PC-3 (cell line): ENCODE measurements around the gene BAIAP2. TPM values are rescaled to one million over a fixed set of nuclear protein-coding genes. Genes with fewer than 3 reads are reported as not detected.

ENCODE experiments used
- ATAC-seq: fragments of 200-7000 bp; cut with Tn5 transposase; 2 replicates; pipeline ENCODE4 v1.9.1; 2020; ENCODE audit warnings: mild to moderate bottlenecking, moderate library complexity
- BruUV-seq: library from RNA; stranded (reverse); fragments of 400-500 nt; replicated peaks from 2 replicates; lab custom pipeline; 2021; lab: Mats Ljungman, UMichigan
- CTCF ChIA-PET: fragments of 300-600 bp; sonication (Branson Sonifier 250); formaldehyde crosslinking; loops from one replicate; lab custom pipeline; 2022; ENCODE audit warnings: antibody characterized with exemption; lab: Charles Lee
- POLR2A ChIA-PET: fragments of 300-600 bp; sonication (Branson Sonifier 250); formaldehyde crosslinking; loops from one replicate; lab custom pipeline; 2022; ENCODE audit warnings: antibody characterized with exemption; ENCODE audit not compliant: unreplicated experiment; lab: Charles Lee
- DNase-seq: peaks from one replicate; pipeline ENCODE4 v3.0.0-alpha.2; 2015
- H2AFZ ChIP-seq: fragments of 300-600 bp; sonication (generic); 2 replicates; pipeline ENCODE4 v1.6.0; 2016; ENCODE audit warnings: antibody characterized with exemption, low read length
- H3F3A ChIP-seq: fragments of 300-600 bp; sonication (generic); one replicate; pipeline ENCODE4 v1.6.0; 2017; ENCODE audit warnings: antibody characterized with exemption, low read length, control low read depth, mild to moderate bottlenecking; ENCODE audit not compliant: unreplicated experiment
- H3K27ac ChIP-seq: fragments of 300-600 bp; sonication (generic); 2 replicates; pipeline ENCODE4 v1.5.1; 2016; ENCODE audit warnings: mild to moderate bottlenecking, low read length
- H3K27me3 ChIP-seq: fragments of 300-600 bp; sonication (generic); 2 replicates; pipeline ENCODE4 v1.6.1; 2016; ENCODE audit warnings: low read length, mixed read lengths
- H3K36me3 ChIP-seq: fragments of 300-600 bp; sonication (generic); 2 replicates; pipeline ENCODE4 v1.6.1; 2016; ENCODE audit warnings: low read depth, mixed run types, low read length, mixed read lengths
- H3K4me1 ChIP-seq: fragments of 300-600 bp; sonication (generic); 2 replicates; pipeline ENCODE4 v1.5.1; 2016; ENCODE audit warnings: low read length; ENCODE audit not compliant: insufficient read depth
- H3K4me2 ChIP-seq: fragments of 300-600 bp; sonication (generic); 2 replicates; pipeline ENCODE4 v1.6.0; 2016; ENCODE audit warnings: low read length
- H3K4me3 ChIP-seq: fragments of 300-600 bp; sonication (generic); 2 replicates; pipeline ENCODE4 v1.5.1; 2016; ENCODE audit warnings: mild to moderate bottlenecking, low read length, mixed read lengths
- H3K79me2 ChIP-seq: fragments of 300-600 bp; sonication (generic); 2 replicates; pipeline ENCODE4 v1.6.1; 2017; ENCODE audit warnings: low read length, mixed read lengths
- H3K9ac ChIP-seq: fragments of 300-600 bp; sonication (generic); 2 replicates; pipeline ENCODE4 v1.6.0; 2016; ENCODE audit warnings: mild to moderate bottlenecking, low read length
- H3K9me2 ChIP-seq: fragments of 300-600 bp; sonication (generic); replicated peaks from 2 replicates; pipeline ENCODE4 v1.6.1; 2016; ENCODE audit warnings: mixed run types, low read length, mixed read lengths
- H3K9me3 ChIP-seq: fragments of 300-600 bp; sonication (generic); 2 replicates; pipeline ENCODE4 v1.6.1; 2016; ENCODE audit warnings: low read length, mixed read lengths
- H4K20me1 ChIP-seq: fragments of 300-600 bp; sonication (generic); 2 replicates; pipeline ENCODE4 v1.6.1; 2016; ENCODE audit warnings: low read length, mixed read lengths
- CTCF ChIP-seq: fragments of 300-600 bp; sonication (generic); conservative IDR thresholded peaks from 2 replicates; pipeline ENCODE4 v1.5.1; 2017; ENCODE audit warnings: antibody characterized with exemption, low read depth, mild to moderate bottlenecking, low read length
- EZH2 ChIP-seq: fragments of 300-600 bp; sonication (generic); IDR thresholded peaks from one replicate; pipeline ENCODE4 v1.6.1; 2017; ENCODE audit warnings: antibody characterized with exemption, mild to moderate bottlenecking, low read length; ENCODE audit not compliant: unreplicated experiment
- EZH2phosphoT487 ChIP-seq: fragments of 300-600 bp; sonication (generic); IDR thresholded peaks from 2 replicates; pipeline ENCODE4 v1.6.1; 2018; ENCODE audit warnings: mild to moderate bottlenecking, antibody characterized with exemption, low read length, borderline replicate concordance
- intact Hi-C: fragments of 100-400 bp; cut with micrococcal nuclease; formaldehyde crosslinking; loops from 2 replicates; pipeline ENCODE4 v1.9.0; 2023
- total RNA-seq: library from RNA; depleted of rRNA; stranded (reverse); fragments of >200 nt; gene quantifications from 2 replicates; pipeline ENCODE4 v1.2.3, GENCODE V29; 2014

Gene BAIAP2
- total RNA-seq, 1 experiment from 2014 or later = 56.9 TPM

- H3K79me2 ChIP-seq = no peaks in the 10 kb centered on the region
- no peak for DNase-seq
- CTCF ChIA-PET = no interaction called here
These were observed 78.3 kb downstream of the BAIAP2 start for GRCh38 chr17:81113158-81113724.

GRCh38 chr17:81114351-81115093 lies 79.6 kb downstream of the BAIAP2 start:
- ChIA-PET CTCF (no interaction called here), POLR2A (no interaction called here)

More at GRCh38 chr17:81113158-81113724, 78.3 kb downstream of the BAIAP2 start:
- Histone ChIP-seq H3K4me1 (peaks cover 1% of the 10 kb centered on the region; the same call in 1 of the 2 replicates), H3K27me3 (no peaks in the 10 kb centered on the region), H4K20me1 (no peaks in the 10 kb centered on the region), H2AFZ (no peak overlapping the region), H3K9ac (no peak overlapping the region), H3K27ac (no peak overlapping the region), H3K36me3 (no peaks in the 10 kb centered on the region; the same call in 1 of the 2 replicates), H3K4me2 (no peak overlapping the region), H3K9me2 (no peaks in the 10 kb centered on the region), H3F3A (no peaks in the 10 kb centered on the region), H3K4me3 (no peak overlapping the region), H3K9me3 (no peaks in the 10 kb centered on the region)
- BruUV-seq = no TSS peak
- no peak for ATAC-seq
- intact Hi-C loops = no loop called here
- POLR2A ChIA-PET = no interaction called here
- no peak for TF ChIP-seq EZH2phosphoT487
- TF ChIP-seq EZH2 = no peak
- TF ChIP-seq CTCF = no peak

More at GRCh38 chr17:81114351-81115093, 79.6 kb downstream of the BAIAP2 start:
- H3K9me2 ChIP-seq = no peaks in the 10 kb centered on the region
- H3K79me2 ChIP-seq = 0 out of 2 replicates have a peak, but pooled peaks cover 3% of the 10 kb centered on the region
- intact Hi-C loops = no loop called here
- no peak overlapping the region for H3K27ac ChIP-seq
- peaks cover 9% of the 10 kb centered on the region for H3K4me1 ChIP-seq
- no peaks in the 10 kb centered on the region for H3F3A ChIP-seq
- H4K20me1 ChIP-seq = no peaks in the 10 kb centered on the region
- H2AFZ ChIP-seq = no peak overlapping the region
- no peaks in the 10 kb centered on the region for H3K27me3 ChIP-seq
- H3K4me2 ChIP-seq = no peak overlapping the region
- H3K9ac ChIP-seq = no peak overlapping the region
- H3K36me3 ChIP-seq = no peaks in the 10 kb centered on the region; the same call in 1 of the 2 replicates
- BruUV-seq = no TSS peak
- DNase-seq (no peak), ATAC-seq (no peak)
- TF ChIP-seq CTCF (no peak), EZH2 (no peak), EZH2phosphoT487 (no peak)
- H3K4me3 ChIP-seq = no peak overlapping the region
- H3K9me3 ChIP-seq = no peaks in the 10 kb centered on the region
